K562 treated with DMSO at 1 percent for 24 hours (cell line): ENCODE measurements around the gene FBXO2. TPM values are rescaled to one million over a fixed set of nuclear protein-coding genes. Genes with fewer than 3 reads are reported as not detected.

Experiments used
- total RNA-seq: library from RNA; unstranded; fragments of 300-600 nt; gene quantifications from 2 replicates; pipeline ENCODE4 v1.2.3, GENCODE V29; 2022; ENCODE audit warnings: low read depth; ENCODE audit not compliant: insufficient read depth

Gene FBXO2
- total RNA-seq = 7.5 and 10.0 TPM in 2 replicates

GRCh38 chr1:11654137-11654938 is at the start of gene FBXO2, which contains the start of gene FBXO44:
Gene FBXO2 (minus strand): TSS chr1:11654429. CDS start chr1:11654340, 89 bp downstream.
Gene FBXO44 (plus strand): TSS chr1:11654877. CDS start chr1:11655836, 959 bp downstream.

GRCh38 chr1:11691302-11691914 is 37.2 kb upstream of the FBXO2 start, which contains the start of gene DRAXIN:
Gene DRAXIN (plus strand): TSS chr1:11691710. CDS start chr1:11706259, 14,549 bp downstream.

GRCh38 chr1:11681071-11681771 is 27.0 kb upstream of the FBXO2 start, which contains the start of gene MAD2L2:
Gene MAD2L2 (minus strand): TSS chr1:11681148. CDS start chr1:11680601, 547 bp downstream.

Other genes with a start within 250 kb of the FBXO2 start
- gene DISP3, start 175.3 kb downstream of the FBXO2 start, total RNA-seq = 0.06 and 0.87 TPM in 2 replicates
- 15.2 and 17.6 TPM in 2 replicates for gene FBXO44, start 448 bp upstream of the FBXO2 start, total RNA-seq
- gene FBXO6, start 9.8 kb upstream of the FBXO2 start, total RNA-seq = 45.8 and 46.7 TPM in 2 replicates
- gene MAD2L2, start 26.7 kb upstream of the FBXO2 start, total RNA-seq = 284 and 286 TPM in 2 replicates
- gene DRAXIN, start 37.3 kb upstream of the FBXO2 start, total RNA-seq = not detected in 2 replicates
- gene AGTRAP, start 81.7 kb upstream of the FBXO2 start, total RNA-seq = 195 and 209 TPM in 2 replicates
- 0.19 and 11.9 TPM in 2 replicates for gene C1orf167, start 107.8 kb upstream of the FBXO2 start, total RNA-seq
- 98.0 and 102 TPM in 2 replicates for gene MTHFR, start 151.5 kb upstream of the FBXO2 start, total RNA-seq
- gene CLCN6, start 151.8 kb upstream of the FBXO2 start, total RNA-seq = 8.8 and 11.3 TPM in 2 replicates
- gene NPPA, start 193.4 kb upstream of the FBXO2 start, total RNA-seq = not detected in 2 replicates
- gene NPPB, start 204.5 kb upstream of the FBXO2 start, total RNA-seq = not detected in 2 replicates